H1 (cell line): ENCODE measurements around the gene GTF2B. TPM values are rescaled to one million over a fixed set of nuclear protein-coding genes. Genes with fewer than 3 reads are reported as not detected.

Source experiments
- CTCF ChIA-PET: fragments of 300-600 bp; sonication (Branson Sonifier 250); formaldehyde crosslinking; loops from one replicate; lab custom pipeline; 2021; ENCODE audit not compliant: partially characterized antibody; lab: Charles Lee
- POLR2A ChIA-PET: fragments of 300-600 bp; sonication (Branson Sonifier 250); formaldehyde crosslinking; loops from one replicate; lab custom pipeline; 2021; ENCODE audit warnings: inconsistent platforms; ENCODE audit not compliant: partially characterized antibody; lab: Charles Lee
- DNase-seq, 2 experiments: peaks; one replicate each; pipeline versions ENCODE4 v3.0.0 to v3.0.0-alpha.2; 2010 to 2022; ENCODE audit warnings: low spot score in 2 of 2, low read depth in 1 of 2, mixed read lengths in 1 of 2
- FAIRE-seq: peaks from 2 replicates; lab custom pipeline; 2011; peaks lifted over from hg19 to GRCh38; lab: Jason Lieb, UNC
- H2AFZ ChIP-seq: 2 replicates; pipeline ENCODE4 v1.8.1; 2012; ENCODE audit warnings: low read length, inconsistent platforms
- H2AK5ac ChIP-seq: 2 replicates; pipeline ENCODE4 v1.6.1; 2013; ENCODE audit warnings: low read depth, low read length
- H2BK120ac ChIP-seq: replicated peaks from 2 replicates; pipeline ENCODE3; 2013; ENCODE audit warnings: low read depth, low read length, inconsistent platforms
- H2BK12ac ChIP-seq: 2 replicates; pipeline ENCODE4 v1.6.1; 2013; ENCODE audit warnings: low read depth, low read length
- H2BK15ac ChIP-seq: 2 replicates; pipeline ENCODE4 v1.6.1; 2013; ENCODE audit warnings: low read length
- H2BK20ac ChIP-seq: 2 replicates; pipeline ENCODE4 v1.6.1; 2013; ENCODE audit warnings: low read length
- H2BK5ac ChIP-seq: 2 replicates; pipeline ENCODE4 v1.6.1; 2013; ENCODE audit warnings: low read depth, low read length
- H3K14ac ChIP-seq: 2 replicates; pipeline ENCODE4 v1.6.1; 2013; ENCODE audit warnings: inconsistent platforms; ENCODE audit not compliant: insufficient read length
- H3K18ac ChIP-seq: 2 replicates; pipeline ENCODE4 v1.6.1; 2013; ENCODE audit warnings: low read length; ENCODE audit errors: extremely low read depth
- H3K23ac ChIP-seq: 2 replicates; pipeline ENCODE4 v1.6.1; 2013; ENCODE audit warnings: inconsistent platforms; ENCODE audit not compliant: insufficient read length
- H3K23me2 ChIP-seq: 2 replicates; pipeline ENCODE4 v1.6.1; 2013; ENCODE audit warnings: low read depth, low read length
- H3K27ac ChIP-seq: 2 replicates; pipeline ENCODE4 v1.6.1; 2011; ENCODE audit warnings: low read depth, low read length, inconsistent platforms
- H3K27me3 ChIP-seq, 4 experiments: replicated peaks in 1 of 4; 1 replicate in 1 of 4; 2 replicates in 3 of 4; pipeline versions ENCODE4 v1.6.1 to v1.8.1; 2011 to 2013; ENCODE audit warnings: low read length in 3 of 4, mild to moderate bottlenecking in 3 of 4, inconsistent platforms in 2 of 4, mixed read lengths in 2 of 4, moderate library complexity in 1 of 4; ENCODE audit not compliant: control insufficient read depth in 3 of 4, insufficient read depth in 3 of 4; ENCODE audit errors: extremely low read depth in 1 of 4
- H3K36me3 ChIP-seq, 4 experiments: 2 replicates each; pipeline versions ENCODE4 v1.6.1 to v1.8.1; 2011 to 2013; ENCODE audit warnings: mild to moderate bottlenecking in 4 of 4, low read length in 3 of 4, moderate library complexity in 2 of 4, control low read depth in 1 of 4, inconsistent platforms in 1 of 4; ENCODE audit not compliant: insufficient read depth in 4 of 4, control insufficient read depth in 2 of 4
- H3K4ac ChIP-seq: replicated peaks from 2 replicates; pipeline ENCODE3; 2013; ENCODE audit warnings: low read length, low read depth, mixed read lengths, inconsistent platforms; ENCODE audit not compliant: insufficient read length
- H3K4me1 ChIP-seq, 4 experiments: replicated peaks in 1 of 4; 1 replicate in 1 of 4; 2 replicates in 3 of 4; pipeline versions ENCODE4 v1.6.1 to v1.8.1; 2011 to 2013; ENCODE audit warnings: low read length in 3 of 4, inconsistent platforms in 2 of 4, mixed read lengths in 1 of 4; ENCODE audit not compliant: insufficient read depth in 4 of 4, control insufficient read depth in 3 of 4
- H3K4me2 ChIP-seq, 2 experiments: 2 replicates each; pipeline versions ENCODE4 v1.6.1 to v1.8.1; 2011 to 2013; ENCODE audit warnings: low read depth in 2 of 2, low read length in 2 of 2, control low read depth in 1 of 2, inconsistent platforms in 1 of 2, mild to moderate bottlenecking in 1 of 2; ENCODE audit not compliant: insufficient read depth in 1 of 2
- H3K4me3 ChIP-seq, 4 experiments: fragments of 200-600, 300-600 bp in 1 of 4; sonication (generic), shearing (Covaris generic), sonication (Bioruptor Twin) in 1 of 4; 2 replicates each; pipeline versions ENCODE4 v1.5.1 to v1.8.1; 2011 to 2016; ENCODE audit warnings: low read length in 4 of 4, low read depth in 3 of 4, control low read depth in 2 of 4, inconsistent platforms in 2 of 4, mild to moderate bottlenecking in 2 of 4, mixed read lengths in 1 of 4, moderate library complexity in 1 of 4; ENCODE audit not compliant: insufficient read depth in 2 of 4; ENCODE audit errors: extremely low read depth in 1 of 4
- H3K56ac ChIP-seq: replicated peaks from 2 replicates; pipeline ENCODE3; 2013; ENCODE audit warnings: low read depth, mild to moderate bottlenecking, mixed read lengths, low read length, inconsistent platforms; ENCODE audit not compliant: insufficient read length
- H3K79me1 ChIP-seq: 2 replicates; pipeline ENCODE4 v1.6.1; 2013; ENCODE audit warnings: low read depth, low read length, control low read depth
- H3K79me2 ChIP-seq, 2 experiments: 2 replicates each; pipeline versions ENCODE4 v1.6.1 to v1.8.1; 2012 to 2013; ENCODE audit warnings: low read length in 2 of 2, mild to moderate bottlenecking in 2 of 2, inconsistent platforms in 1 of 2; ENCODE audit not compliant: insufficient read depth in 2 of 2, control insufficient read depth in 1 of 2
- H3K9ac ChIP-seq, 4 experiments: replicated peaks in 1 of 4; 1 replicate in 1 of 4; 2 replicates in 3 of 4; pipeline versions ENCODE4 v1.6.1 to v1.8.1; 2011 to 2013; ENCODE audit warnings: low read depth in 3 of 4, low read length in 3 of 4, control low read depth in 2 of 4, mild to moderate bottlenecking in 2 of 4, moderate library complexity in 2 of 4, inconsistent platforms in 1 of 4; ENCODE audit errors: extremely low read depth in 1 of 4
- H3K9me3 ChIP-seq, 2 experiments: 2 replicates each; pipeline versions ENCODE4 v1.6.1 to v1.8.1; 2012 to 2013; ENCODE audit warnings: mild to moderate bottlenecking in 2 of 2, moderate library complexity in 2 of 2, control low read depth in 1 of 2, inconsistent platforms in 1 of 2, low read depth in 1 of 2, low read length in 1 of 2, mixed read lengths in 1 of 2; ENCODE audit not compliant: insufficient read depth in 2 of 2
- H4K20me1 ChIP-seq, 2 experiments: replicated peaks in 1 of 2; 2 replicates each; pipeline versions ENCODE3 to v1.8.1; 2011 to 2013; ENCODE audit warnings: inconsistent platforms in 2 of 2, low read length in 2 of 2, mild to moderate bottlenecking in 1 of 2; ENCODE audit not compliant: insufficient read depth in 2 of 2, control insufficient read depth in 1 of 2
- H4K5ac ChIP-seq: 2 replicates; pipeline ENCODE4 v1.6.1; 2013; ENCODE audit warnings: low read length, low read depth, mixed read lengths, inconsistent platforms; ENCODE audit not compliant: insufficient read length
- H4K8ac ChIP-seq: 2 replicates; pipeline ENCODE4 v1.8.0; 2013; ENCODE audit warnings: mild to moderate bottlenecking, moderate library complexity, low read length, inconsistent platforms; ENCODE audit not compliant: insufficient read depth; ENCODE audit errors: extremely low read depth
- H4K91ac ChIP-seq: replicated peaks from 2 replicates; pipeline ENCODE3; 2013; ENCODE audit warnings: low read length, mixed read lengths, inconsistent platforms; ENCODE audit not compliant: insufficient read length
- CEBPB ChIP-seq: IDR thresholded peaks from 2 replicates; pipeline ENCODE4 v1.6.1; 2012; ENCODE audit warnings: low read depth, low read length
- SIX5 ChIP-seq: IDR thresholded peaks from 2 replicates; pipeline ENCODE4 v1.6.1; 2011; ENCODE audit warnings: mild to moderate bottlenecking, low read depth, low read length
- WGBS, 2 experiments: shearing (Covaris generic) in 1 of 2; methylation state at CpG; one replicate each; pipeline versions ENCODE4 v1.1.6 to v1.1.7; 2013 to 2015; ENCODE audit warnings: low lambda C conversion rate in 2 of 2, mixed read lengths in 2 of 2, inconsistent platforms in 1 of 2, low coverage in 1 of 2, missing lambda C conversion rate in 1 of 2; ENCODE audit not compliant: insufficient replicate concordance in 2 of 2, insufficient coverage in 1 of 2, insufficient read length in 1 of 2; ENCODE audit errors: extremely low coverage in 1 of 2, missing lambda C conversion rate in 1 of 2; 5-methylcytosine and 5-hydroxymethylcytosine counted together
- polyA plus RNA-seq, 7 experiments: library from polyadenylated mRNA; depleted of rRNA in 3 of 7; stranded (reverse) in 5 of 7; unstranded in 2 of 7; fragments of >200 nt in 5 of 7; fragments of 200-250 nt in 2 of 7; gene quantifications; 1 replicate in 5 of 7; 2 replicates in 1 of 7; 4 replicates in 1 of 7; pipeline versions ENCODE4 v1.2.1 to v1.2.3, GENCODE V29; 2011 to 2013; ENCODE audit warnings: missing spikeins in 2 of 7, mixed read lengths in 2 of 7
- total RNA-seq: library from RNA; stranded (reverse); fragmentation: NEBNext Ultra II Directional; extraction: Animal tissue kit (Norgen Biotek cat#: 25700); gene quantifications from 2 replicates; pipeline ENCODE4 v1.2.1, GENCODE V29; 2021

The GTF2B gene
- total and polyA plus RNA-seq, 2 of the 8 experiments (the other 6 are each of a cell fraction or from before 2014, with no cell fraction given), result 14.9 to 15.6 TPM

DNA sequence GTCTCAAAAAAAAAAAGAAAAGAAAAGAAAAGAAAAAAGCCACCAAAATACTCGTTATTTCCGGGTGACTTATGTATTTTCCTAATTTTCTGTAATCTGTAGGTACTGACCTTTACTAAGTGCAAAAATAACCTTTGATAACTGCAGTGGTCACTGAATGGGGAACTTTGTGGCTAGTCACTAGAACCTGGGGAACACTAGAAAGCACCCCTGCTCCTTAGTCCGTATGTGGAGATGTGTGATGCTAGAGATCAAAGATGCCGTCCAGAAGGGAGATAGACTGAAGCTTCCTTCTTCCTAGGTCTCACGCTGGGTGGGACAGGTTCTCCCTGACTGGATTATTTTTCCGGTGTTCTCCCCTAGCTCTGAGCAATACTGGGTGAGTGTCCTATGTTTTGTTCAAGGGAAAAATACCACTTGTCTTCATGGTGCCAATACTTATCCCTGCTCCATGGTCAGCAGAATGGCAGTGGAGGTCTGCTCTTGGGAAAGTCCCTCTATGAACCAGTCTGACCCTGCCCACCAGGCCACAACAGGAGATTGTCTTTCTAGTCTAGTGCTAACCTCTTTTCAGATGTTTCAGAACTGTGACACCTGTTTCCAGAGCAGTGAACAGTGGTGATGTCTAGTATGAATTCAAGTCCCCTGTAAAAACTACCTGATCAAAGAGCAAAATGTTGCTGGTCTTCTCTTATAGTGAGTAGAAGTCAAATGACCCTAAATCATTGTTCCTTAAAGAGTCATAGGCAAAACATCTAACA lies 39.9 kb downstream of the GTF2B start:
- Histone ChIP-seq H4K5ac (no peak overlapping the region), H3K18ac (no peak overlapping the region), H2AK5ac (no peak overlapping the region), H3K14ac (no peak overlapping the region), H2BK12ac (no peak overlapping the region), H3K56ac (no peak overlapping the region), H2BK120ac (no peak overlapping the region), H3K36me3 (peaks cover 0 to 11% (median 0%) of the 10 kb centered on the region in 4 experiments; a peak in 1 of 8 replicates), H4K91ac (no peak overlapping the region), H4K8ac (no peak overlapping the region), H3K79me1 (no peaks in the 10 kb centered on the region), H3K4me2 (no peak overlapping the region), H3K23me2 (no peaks in the 10 kb centered on the region; the same call in 1 of the 2 replicates), H2BK20ac (no peak overlapping the region), H3K27me3 (no peaks in the 10 kb centered on the region), H4K20me1 (no peaks in the 10 kb centered on the region), H2BK15ac (no peak overlapping the region), H2AFZ (no peak overlapping the region), H3K79me2 (no peaks in the 10 kb centered on the region), H2BK5ac (no peak overlapping the region), H3K4ac (no peak overlapping the region), H3K4me3 (no peak overlapping the region), H3K9ac (no peak overlapping the region), H3K27ac (no peak overlapping the region), H3K9me3 (no peaks in the 10 kb centered on the region), H3K4me1 (no peaks in the 10 kb centered on the region), H3K23ac (no peak overlapping the region)
- DNase-seq, result no peak
- ChIA-PET CTCF (interaction anchor here (1.1 to 4.4 kb wide), 5 partner anchors 11 to 196 kb away, joined by 3 to 33 read pairs (median 5); no protein-coding TSS in a partner anchor), POLR2A (no interaction called here)
- 85% methylated on average over 6 of the region's 6 CpGs; no CpG with 5 or more reads in 1 of the 2 experiments for WGBS, 2 experiments
- no peak for FAIRE-seq
- no peak for TF ChIP-seq SIX5
- no peak for TF ChIP-seq CEBPB
